ENCODE measurements around the gene FBXO31.

FBXO31 gene

DNA sequence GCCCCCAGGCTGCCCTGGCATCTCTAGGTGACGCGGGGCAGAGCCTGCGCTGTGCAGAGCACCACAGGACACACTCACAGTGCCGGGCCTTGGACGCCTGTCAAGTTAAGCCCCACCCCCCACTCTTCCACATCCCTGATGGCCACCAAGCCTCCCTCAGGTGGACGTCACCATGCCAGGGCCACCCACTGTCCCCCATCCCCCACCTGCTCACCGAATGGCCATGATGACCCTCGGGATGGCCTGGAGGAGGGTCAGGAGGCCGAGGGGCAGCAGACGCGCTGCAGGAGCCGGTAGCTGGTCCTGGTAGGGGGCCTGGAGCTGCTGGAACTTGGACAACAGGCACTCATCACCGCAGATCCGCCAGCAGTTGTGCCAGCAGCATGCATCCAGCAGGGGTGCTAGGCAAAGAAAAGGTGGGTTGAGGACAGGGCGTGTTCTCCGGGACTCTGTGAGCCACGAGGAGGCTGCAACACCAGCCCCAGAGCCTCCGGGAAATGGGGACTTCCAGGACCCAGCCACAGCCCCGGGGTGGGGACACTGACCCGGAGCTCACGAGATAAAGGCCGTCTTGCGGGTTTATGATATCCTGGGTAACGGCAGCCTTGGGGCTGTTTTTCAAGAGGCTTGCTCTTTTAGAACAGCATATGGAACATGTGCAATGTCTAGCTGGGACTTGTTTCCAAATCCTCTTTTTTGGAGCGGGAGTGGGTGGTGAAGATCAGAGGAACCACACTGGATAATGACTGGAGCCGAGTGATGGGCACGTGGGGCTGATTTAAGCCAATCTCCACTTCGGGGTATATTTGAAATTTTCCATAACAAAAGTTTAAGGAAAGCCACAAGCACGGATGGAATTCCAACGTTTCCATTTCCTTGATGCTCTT lies 77.8 kb downstream of the FBXO31 start:
- DNase-seq (ENCODE audit: low spot score), result no peak
- in situ Hi-C loops (cut with MboI; ENCODE audit: low sequenced_read_pairs, unreplicated experiment), result no loop called here
- no peak for TF ChIP-seq CTCF (IDR thresholded peaks at IDR 0.05; ENCODE audit: borderline replicate concordance, control extremely low read depth, extremely low read depth, insufficient read depth, missing control alignments)

DNA sequence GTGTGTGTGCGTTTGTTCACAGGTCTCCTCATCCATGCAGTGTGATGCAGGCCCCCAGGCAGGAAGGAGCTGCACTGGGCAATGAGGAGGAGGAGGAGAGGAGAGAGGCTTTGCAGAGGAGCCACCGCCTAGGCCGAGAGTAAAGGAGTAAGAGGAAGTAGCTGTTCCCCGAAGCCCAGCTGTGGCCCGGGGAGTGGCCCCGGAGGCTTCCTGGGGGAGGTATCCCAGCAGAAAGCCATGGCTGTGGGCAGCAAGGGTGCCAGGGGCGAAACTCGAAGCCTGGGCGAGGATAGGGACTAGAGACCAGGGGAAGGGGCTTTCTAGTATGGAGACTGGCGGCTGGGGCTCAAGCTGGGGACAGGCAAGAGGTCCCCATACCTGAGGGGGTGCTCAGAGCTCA lies 78.6 kb downstream of the FBXO31 start:
- TF ChIP-seq CTCF (IDR thresholded peaks at IDR 0.05; ENCODE audit: borderline replicate concordance, control extremely low read depth, extremely low read depth, insufficient read depth, missing control alignments), result no peak
- DNase-seq (ENCODE audit: low spot score), result no peak
- in situ Hi-C loops (cut with MboI; ENCODE audit: low sequenced_read_pairs, unreplicated experiment), result no loop called here

DNA sequence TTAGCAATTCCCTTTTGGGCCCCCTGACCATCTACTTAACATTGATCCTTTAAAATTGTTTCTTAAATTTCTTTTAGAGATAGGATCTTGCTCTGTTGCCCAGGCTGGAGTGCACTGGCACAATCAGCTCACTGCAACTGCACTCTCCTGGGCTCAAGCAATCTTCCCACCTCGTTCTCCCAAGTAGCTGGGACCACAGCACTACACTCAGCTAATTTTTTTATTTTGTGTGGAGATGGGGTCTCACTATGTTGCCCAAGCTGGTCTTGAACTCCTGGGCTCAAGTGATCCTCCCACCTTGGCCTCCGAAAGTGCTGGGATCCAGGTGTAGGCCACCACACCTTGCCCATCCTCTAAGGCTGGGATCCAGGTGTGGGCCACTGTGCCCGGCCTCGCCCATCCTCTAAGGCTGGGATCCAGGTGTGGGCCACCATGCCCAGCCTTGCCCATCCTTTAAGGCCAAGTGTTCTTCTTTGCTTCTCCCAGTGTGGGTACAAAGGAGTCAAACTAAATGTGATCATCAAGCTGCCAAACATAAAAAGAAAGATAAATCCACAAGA lies 79.5 kb downstream of the FBXO31 start:
- TF ChIP-seq CTCF (IDR thresholded peaks at IDR 0.05; ENCODE audit: borderline replicate concordance, control extremely low read depth, extremely low read depth, insufficient read depth, missing control alignments), result no peak

GRCh38 chr16:87303431-87303930 lies 80.1 kb downstream of the FBXO31 start:
- no peak for DNase-seq (ENCODE audit: low spot score)
- TF ChIP-seq CTCF (IDR thresholded peaks at IDR 0.05; ENCODE audit: borderline replicate concordance, control extremely low read depth, extremely low read depth, insufficient read depth, missing control alignments), result no peak
- in situ Hi-C loops (cut with MboI; ENCODE audit: low sequenced_read_pairs, unreplicated experiment), result no loop called here

More for the DNA sequence above, 79.5 kb downstream of the FBXO31 start:
- no peak for DNase-seq (ENCODE audit: low spot score)
- in situ Hi-C loops (cut with MboI; ENCODE audit: low sequenced_read_pairs, unreplicated experiment), result no loop called here

- in situ Hi-C loops (cut with MboI; ENCODE audit: low sequenced_read_pairs, unreplicated experiment), result loop anchor here (25.0 kb wide), 1 partner anchor 737 kb away; the partner anchor contains the start of genes FOXC2 and MTHFSD
- TF ChIP-seq CTCF (IDR thresholded peaks at IDR 0.05; ENCODE audit: borderline replicate concordance, control extremely low read depth, extremely low read depth, insufficient read depth, missing control alignments), result no peak
- DNase-seq (ENCODE audit: low spot score), result no peak
These were observed 84.6 kb downstream of the FBXO31 start for GRCh38 chr16:87298857-87299465.

- in situ Hi-C loops (cut with MboI; ENCODE audit: low sequenced_read_pairs, unreplicated experiment), result loop anchor here (25.0 kb wide), 1 partner anchor 736 kb away; the partner anchor contains the start of genes FOXC2 and MTHFSD
- TF ChIP-seq CTCF (IDR thresholded peaks at IDR 0.05; ENCODE audit: borderline replicate concordance, control extremely low read depth, extremely low read depth, insufficient read depth, missing control alignments), result peak; percentile 40
- DNase-seq (ENCODE audit: low spot score), result peak; percentile 74
These were observed 85.5 kb downstream of the FBXO31 start for GRCh38 chr16:87297918-87298631.

All from GM13976 (cell line).